GM21447 (cell line): ENCODE results near the gene ADAMTS19.
A peak's percentile ranks its signal among the peaks of the same experiment; 100 is the strongest.

Experiments
- ATAC-seq: cut with Tn5 transposase; IDR thresholded peaks from one replicate; pipeline ENCODE4 v1.9.1; 2021; ENCODE audit not compliant: unreplicated experiment

The ADAMTS19 gene

DNA sequence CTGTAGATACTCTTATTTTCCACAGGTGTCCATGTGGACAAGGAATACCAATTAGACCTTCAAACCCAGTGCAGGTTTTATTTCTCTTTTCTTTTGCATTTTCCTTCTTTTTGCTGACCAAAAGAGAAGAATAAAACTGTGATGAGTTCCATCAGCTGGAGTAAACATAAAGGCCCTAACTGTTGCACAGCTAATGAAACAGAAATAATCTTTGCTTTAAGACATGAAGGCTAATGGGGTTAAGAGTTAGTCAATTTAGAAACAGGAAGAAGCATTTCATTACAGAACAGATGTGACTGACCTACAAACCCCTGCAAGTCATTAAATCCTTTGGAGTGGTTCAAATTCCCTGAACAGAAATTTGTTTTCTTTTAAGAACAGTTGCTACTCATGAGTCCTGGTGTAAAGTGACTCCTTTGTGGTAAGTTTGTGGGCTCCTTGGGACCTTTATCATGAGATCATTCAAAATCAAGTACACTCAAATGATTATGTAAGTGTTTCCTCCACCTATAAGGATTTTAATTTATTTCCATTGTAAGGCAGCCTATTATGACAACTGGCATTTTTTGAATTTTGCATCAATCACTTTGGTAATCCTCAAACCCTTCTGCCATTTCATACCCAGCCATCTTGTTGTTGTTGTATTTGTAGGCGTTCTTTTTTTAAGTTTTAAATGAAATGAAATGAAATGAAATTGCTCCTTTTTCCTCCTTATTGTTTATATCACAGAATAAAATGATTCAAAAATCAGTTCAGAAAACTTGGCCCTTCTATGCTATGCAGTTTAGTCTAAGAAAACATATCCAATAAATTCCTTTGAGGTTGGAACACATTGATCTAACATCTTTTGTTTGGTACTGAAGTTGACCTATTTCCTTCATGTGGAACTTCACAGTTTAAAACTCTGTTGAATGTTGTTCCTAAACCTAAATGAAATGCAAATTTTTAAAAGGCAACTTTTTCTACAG is 289.1 kb downstream of the ADAMTS19 start:
- no peak for ATAC-seq

DNA sequence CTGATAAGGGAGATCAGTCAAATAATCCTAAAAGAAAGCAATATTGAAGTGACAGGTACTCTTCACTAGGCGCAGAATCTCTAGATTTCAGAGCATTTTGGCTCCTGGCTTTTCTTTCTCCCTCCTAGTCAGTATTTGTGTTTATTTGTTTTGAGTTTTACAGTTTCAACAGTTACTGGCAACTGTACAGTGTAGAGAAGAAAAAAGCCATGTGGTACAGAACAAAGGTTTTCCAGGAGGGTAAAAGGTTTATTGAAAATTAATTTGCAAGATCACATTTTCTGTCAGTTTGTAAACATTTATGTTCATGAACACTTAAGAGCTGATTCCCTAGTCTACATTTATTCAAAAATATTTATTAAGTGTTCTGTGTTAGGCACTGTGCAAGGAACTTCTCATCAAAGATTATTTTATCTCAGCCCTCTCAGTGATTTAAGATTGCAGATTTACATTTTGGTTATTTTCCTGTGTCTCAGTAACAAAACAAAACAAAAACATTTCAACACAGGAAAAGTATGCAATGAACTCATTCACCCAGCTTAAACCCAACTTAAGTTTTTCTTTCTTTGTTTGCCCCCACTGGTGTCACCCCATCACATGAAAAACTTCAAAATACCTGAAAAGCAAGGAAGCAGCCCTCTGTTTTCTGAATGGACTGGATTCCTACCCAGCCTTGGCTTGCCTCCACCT is 300.7 kb downstream of the ADAMTS19 start:
- ATAC-seq: no peak

DNA sequence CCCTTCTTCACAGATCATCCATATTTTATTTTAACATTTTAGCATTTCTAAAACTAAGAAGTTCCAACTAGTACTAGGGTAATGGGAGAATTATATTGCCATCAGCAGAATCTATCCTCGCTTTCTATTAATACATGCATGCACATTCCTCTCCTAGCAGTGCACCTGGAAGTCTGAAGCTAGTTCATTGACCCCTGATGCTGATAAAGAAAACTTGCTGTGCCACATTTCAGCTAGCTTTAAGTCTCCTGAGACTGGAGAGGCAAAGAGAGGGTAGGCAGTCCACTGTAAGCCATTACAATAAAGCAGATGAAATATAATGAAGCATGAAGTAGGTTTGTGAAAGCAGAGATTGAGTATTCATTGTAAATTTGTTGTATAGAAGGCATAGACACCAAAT is 303.6 kb downstream of the ADAMTS19 start:
- ATAC-seq: no peak

DNA sequence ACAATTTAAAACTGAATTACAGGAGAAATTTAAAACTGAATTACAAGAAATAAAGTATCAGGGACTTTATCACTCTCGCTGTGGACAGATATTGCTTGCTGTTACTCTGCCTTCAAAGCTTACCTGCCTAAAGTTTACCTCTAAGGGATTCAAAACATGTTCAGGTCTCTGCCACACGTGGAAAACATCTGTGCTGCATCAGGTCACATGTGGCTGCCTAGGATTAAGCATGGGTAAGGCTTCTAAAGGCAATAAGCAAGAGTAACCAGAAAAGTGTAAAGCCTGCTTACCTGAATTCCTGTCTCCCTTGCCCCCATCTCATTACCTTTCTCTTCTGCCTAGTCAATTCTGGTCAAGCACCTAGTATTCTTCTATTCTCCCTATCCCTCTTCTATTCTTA is 306.7 kb downstream of the ADAMTS19 start:
- no peak for ATAC-seq

DNA sequence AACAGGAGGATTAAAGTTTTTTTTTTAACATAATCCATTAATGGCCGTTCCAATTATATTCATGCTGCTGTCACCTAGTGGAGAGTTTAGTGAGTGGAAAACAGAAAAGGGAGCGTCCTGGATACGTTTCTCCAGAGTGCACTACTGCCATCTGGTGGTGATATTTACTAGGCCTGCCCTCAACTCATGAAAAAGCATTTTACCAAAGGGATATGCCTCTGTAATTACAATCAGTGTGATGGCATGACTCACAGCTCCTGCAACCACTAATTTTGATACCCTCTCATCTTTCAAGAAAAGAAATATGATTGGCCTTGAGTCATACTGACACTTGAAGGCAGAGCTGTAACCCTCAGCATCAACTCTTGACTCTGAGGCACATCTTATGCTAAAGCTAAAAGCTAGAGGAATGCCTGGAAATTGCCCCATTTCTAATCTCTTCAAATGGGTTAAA is 307.9 kb downstream of the ADAMTS19 start:
- ATAC-seq: peak; percentile 97

DNA sequence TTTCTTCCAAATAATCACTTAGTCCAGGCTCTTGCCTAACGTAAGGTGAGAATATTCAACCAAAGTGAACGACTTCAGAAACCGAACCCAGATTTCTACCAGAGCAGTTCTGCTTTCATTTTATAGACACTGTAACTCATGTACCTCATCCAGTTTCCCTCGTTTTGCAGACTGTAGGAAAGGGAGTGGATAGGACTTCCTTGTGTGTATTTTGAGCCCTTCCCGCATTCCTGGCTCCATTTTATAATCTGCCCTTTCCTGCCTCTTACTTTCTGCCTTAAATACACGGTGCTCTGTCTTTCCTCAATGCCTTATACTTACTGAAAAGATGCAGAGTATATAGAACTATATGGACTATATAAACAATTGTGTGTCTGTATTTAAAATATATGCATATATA is 308.6 kb downstream of the ADAMTS19 start:
- ATAC-seq: no peak

DNA sequence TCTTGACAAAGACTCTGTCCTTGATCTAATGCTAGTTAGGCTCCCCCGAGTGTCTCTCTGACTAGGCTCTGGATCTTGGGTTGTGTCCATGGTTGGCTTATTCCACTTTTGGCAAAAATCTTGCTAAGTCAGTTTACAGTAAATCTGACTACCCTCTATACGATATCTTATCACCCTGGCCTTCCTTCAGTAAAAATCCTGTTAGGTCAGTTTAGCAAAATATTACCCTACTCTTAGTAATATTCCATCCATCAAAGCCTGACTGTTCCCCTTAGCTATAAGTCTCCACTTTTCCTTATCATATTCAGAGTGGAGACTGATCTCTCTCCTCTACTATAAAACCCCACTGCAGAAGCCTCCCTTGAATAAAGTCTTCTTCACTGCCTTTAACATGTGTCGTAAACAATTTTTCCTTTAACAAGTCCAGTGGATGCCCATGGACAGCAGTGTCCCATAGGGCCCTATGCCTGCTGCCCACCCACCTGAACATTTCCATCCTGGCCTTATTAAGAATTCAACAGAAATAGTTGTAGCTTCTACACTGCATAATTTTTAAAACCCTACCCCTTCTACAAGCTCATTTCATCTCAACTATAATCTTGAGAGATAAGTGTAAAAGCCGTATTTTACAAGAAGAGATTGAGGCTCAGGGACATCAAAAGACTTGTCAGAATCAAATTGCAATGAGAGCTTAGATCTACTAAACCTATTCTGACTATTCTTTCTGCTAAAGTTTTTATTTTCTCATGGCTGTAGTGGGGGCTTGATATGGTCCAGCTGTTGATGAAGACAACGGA is 310.1 kb downstream of the ADAMTS19 start:
- no peak for ATAC-seq

DNA sequence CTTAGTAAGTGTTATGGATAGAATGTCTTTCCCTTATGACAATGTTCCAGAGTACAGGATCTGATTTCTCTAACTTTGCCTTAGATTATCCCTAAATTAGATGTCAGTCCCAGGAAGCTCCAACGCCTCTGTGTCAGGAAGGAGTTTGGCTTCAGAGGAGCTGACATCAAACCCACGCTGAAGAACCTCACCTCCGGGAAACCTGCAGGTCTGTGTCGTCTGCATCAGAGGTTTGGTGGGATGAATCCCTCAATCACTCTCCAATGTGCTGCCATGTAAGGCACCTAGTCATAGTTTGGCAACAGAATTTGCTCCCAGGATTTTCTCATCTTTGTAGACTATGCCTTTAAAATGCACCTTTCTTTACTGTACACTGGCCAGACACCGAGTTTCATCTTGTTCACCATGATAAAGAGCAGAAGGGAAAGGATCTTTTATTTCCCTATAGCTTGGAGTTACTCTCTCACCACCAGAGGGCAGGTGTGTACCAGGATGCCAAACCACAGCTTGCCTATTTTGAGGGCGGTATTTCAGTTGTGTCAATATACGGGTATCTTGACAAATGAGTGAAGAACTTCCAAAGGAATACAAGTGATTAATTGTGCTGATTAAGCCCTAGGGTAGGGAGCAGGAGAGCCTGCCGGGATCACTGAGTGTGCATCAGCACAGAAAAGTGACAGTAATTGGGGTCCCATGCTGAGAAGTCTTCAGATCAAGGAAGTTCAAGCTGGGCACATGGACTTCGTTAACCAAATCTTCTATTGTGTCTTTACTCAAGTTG is 311.1 kb downstream of the ADAMTS19 start:
- ATAC-seq: peak; percentile 54

DNA sequence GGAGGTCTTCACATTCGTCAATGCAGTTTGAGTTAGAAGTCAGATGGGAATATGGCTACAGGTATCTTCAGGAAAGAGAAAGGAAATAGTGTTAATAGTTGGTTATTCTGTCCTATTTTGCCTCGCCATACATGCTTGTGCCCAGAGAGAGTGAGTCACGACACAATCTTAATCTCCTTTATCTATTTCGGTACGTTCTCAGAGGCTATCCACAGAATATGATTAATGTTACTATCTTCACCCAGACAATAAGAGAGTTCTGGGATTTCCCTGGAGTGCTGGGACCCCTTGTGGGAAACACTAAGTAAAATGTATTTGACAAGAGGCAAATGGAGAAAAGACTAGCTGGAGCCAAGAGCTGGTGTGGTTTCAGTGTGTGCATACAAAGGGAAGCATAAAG is 313.3 kb downstream of the ADAMTS19 start:
- no peak for ATAC-seq

DNA sequence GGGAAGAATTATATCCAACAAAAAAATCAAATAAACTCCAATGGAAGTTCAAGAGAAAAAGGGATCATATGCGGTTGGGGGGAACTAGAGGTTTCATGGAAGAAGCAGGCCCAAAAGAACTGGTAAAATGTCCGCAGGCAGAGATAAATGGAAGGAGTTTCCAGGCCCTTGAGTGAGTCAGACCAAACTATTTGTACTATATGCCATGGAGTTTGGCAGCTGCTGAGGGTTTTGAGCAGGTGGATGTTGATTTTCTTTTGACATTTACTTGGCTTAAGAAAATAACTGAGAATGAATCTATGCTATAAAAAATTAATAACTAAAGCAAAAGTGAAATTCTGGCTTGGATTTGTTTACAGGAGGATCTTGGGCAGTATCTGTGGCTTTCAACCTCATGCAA is 321.5 kb downstream of the ADAMTS19 start:
- no peak for ATAC-seq
